WI38 (cell line): ENCODE data around the gene PLXDC1.
"Not testable (repeated sequence)": the region's sequence is repeated elsewhere in the genome, so short reads cannot be mapped to it uniquely, and the experiment has no call there.

Experiments used
- H3K4me3 ChIP-seq: 2 replicates; pipeline ENCODE4 v1.5.1; 2011; ENCODE audit warnings: low read depth, mild to moderate bottlenecking, control low read depth, low read length
- TF ChIP-seq, protein P1 (sequence below): IDR thresholded peaks from 2 replicates; pipeline ENCODE4 v1.5.1; 2012; ENCODE audit warnings: low read depth, mild to moderate bottlenecking, control low read depth, low read length

The PLXDC1 gene

DNA sequence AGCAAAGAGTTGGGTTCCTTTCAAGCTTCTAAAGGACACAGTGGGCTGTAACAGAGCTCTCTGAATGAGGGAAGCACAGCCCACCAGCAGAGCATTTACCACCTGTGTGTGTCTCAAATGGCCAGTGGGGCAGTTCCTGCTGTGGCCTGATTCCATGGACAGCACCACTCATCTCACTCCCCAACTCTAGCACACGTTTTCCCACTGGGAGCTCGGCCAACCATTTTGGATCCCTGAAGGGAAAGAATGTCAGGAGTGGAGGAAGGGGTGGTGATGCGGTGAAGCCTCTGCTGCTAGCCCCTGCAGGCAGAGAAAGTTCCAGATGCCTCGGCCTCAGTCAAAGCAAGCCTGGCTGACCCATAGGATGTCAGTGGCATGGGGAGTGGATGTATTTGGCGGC lies 86.6 kb downstream of the PLXDC1 start:
- H3K4me3 ChIP-seq, result no peak overlapping the region
- TF ChIP-seq, protein P1, sequence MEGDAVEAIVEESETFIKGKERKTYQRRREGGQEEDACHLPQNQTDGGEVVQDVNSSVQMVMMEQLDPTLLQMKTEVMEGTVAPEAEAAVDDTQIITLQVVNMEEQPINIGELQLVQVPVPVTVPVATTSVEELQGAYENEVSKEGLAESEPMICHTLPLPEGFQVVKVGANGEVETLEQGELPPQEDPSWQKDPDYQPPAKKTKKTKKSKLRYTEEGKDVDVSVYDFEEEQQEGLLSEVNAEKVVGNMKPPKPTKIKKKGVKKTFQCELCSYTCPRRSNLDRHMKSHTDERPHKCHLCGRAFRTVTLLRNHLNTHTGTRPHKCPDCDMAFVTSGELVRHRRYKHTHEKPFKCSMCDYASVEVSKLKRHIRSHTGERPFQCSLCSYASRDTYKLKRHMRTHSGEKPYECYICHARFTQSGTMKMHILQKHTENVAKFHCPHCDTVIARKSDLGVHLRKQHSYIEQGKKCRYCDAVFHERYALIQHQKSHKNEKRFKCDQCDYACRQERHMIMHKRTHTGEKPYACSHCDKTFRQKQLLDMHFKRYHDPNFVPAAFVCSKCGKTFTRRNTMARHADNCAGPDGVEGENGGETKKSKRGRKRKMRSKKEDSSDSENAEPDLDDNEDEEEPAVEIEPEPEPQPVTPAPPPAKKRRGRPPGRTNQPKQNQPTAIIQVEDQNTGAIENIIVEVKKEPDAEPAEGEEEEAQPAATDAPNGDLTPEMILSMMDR, result no peak

DNA sequence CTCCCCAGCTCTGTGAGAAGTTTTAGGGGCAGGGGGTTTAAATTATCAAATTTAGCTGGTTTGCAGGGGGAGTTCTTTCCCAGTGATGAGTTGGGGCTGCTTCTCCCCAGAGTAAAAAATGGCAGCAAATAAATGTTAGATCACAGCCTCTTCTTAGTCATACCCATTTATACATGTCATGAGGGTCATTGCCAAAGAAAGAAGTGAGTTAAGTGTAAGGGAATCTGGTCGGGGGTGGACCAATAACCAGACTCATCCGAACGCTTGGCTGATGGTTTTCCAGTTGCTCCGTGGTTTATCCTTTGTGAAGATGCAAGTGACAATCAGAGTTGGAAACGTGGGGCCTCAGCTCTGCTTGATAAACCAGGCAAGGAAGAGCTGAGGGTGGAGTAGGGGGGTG lies 87.1 kb downstream of the PLXDC1 start:
- TF ChIP-seq, protein P1, result no peak
- no peak overlapping the region for H3K4me3 ChIP-seq

DNA sequence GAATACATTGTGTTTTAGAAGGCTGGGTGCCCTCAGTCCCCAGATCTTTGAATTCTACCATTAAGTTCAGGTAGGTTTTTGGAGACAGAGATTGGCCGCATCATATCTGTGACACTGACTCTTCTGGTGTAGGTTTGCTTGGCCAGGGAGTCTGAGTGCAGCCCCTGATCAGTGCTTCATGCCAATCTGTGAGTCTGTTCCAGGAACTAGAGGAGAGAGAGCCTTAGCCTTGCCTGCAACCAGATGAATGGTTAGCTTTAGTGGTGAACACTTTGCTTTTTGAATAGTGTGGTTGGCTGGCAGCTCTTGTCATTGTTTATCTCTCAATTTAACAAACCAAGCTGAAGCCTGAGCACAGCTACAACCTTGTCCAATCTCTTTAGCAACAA lies 87.8 kb downstream of the PLXDC1 start:
- TF ChIP-seq, protein P1, result no peak
- H3K4me3 ChIP-seq, result no peak overlapping the region

DNA sequence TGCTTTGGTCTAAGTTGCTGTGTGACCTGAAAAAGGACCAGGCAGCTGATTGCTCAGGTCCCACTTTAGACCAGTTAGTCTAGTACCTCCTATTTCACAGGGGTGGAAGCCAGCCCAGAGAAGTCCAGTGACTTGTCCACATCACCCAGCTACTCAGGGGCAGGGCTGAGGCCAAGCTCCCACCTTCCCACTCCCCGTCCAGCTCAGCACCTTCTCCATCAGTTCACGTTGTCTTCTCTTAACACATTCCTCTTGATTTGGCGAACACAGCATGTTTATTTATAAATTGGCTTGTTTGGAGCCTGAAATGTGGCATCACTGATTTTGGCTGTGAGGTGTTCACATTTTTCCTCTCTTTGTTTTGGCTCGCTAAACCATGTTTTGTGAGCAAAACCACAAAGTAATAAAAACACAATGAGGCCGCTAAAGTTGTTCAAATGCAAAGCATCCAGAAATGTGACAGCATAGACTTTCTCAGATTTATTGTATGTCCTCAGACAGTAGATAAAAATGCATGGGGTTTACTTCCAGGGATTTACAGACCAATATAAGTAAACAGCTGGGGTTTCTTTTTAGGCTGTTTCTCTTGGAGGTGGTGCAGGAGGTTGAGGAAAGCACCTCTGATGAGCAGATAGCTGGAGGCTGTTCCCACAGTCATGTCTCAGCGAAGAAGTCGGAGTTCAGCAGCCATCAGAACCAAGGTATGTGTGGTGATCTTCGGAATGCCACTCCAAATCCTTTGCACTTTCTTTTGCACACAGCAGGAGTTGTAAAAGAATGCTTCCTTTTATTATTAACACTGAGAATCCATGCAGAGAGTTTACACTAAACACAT lies 88.4 kb downstream of the PLXDC1 start:
- TF ChIP-seq, protein P1, result no peak
- H3K4me3 ChIP-seq, result no peak overlapping the region

DNA sequence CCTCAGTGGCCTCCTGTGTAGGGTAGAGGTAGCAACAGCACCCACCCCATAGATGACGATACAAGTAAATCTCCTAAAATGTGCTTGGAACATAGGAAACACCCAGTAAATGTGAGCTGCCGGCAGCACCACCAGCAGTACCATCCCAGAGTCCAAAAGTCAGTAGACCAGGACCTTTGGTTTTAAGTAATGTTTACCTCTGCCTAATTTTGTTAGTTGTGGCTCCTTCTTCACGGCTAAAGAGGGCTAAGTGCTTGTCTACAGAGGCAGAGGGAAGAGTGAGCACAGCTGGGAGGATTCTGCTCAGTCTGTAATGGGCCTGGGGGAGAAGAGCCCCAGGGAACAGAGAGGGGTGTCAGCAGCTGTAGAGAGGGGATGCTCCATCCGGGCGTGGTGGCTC lies 92.9 kb downstream of the PLXDC1 start:
- TF ChIP-seq, protein P1, result no peak
- no peak overlapping the region for H3K4me3 ChIP-seq

DNA sequence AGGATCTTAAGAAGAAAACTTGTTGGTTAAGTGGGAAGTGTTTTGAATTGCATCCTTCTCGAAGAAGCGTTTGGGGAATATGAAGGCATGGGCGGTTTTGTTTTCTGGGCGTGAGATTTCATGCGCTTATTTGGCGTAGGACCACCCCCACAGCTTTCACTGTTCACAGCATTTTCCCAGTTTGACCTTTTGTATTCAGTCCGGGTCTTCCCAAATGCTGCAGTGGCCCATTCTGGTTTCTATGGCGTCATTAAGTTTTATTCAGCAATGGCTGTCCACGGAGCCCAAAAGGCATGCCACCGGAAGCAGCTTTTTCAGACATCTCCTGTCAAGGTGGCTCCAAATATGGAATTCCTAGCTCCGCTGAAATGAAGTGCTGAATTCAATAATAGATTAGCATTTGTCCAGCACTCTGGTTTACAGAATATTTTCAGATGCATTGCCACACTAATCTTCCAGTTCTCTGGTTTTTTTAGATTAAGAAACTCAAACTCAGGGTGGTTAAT lies 93.7 kb downstream of the PLXDC1 start:
- no peak overlapping the region for H3K4me3 ChIP-seq
- TF ChIP-seq, protein P1, result no peak

DNA sequence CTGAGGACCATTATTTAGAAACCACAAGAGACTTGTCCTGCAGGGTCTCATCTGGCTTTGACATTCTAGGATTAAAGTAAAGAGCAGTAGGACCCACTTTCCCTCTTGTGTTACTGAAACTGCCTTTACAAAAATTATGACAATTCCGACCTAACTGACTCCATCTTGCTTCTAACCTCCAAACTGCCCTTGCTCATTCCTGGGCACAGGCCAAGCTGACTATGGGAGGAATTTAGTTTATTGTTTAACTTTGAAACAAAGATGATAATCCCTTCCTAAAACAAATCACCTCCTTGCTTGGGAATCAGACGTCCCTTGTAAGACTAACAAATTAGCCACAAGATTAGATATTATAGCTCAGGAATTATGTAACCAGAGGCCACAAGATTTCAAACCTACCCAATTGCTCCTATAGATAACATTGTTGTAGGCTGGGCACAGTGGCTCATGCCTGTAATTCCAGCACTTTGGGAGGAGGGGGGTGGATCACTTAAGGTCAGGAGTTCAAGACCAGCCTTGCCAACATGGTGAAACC lies 97.3 kb downstream of the PLXDC1 start:
- TF ChIP-seq, protein P1, result no peak
- H3K4me3 ChIP-seq, result no peak overlapping the region

DNA sequence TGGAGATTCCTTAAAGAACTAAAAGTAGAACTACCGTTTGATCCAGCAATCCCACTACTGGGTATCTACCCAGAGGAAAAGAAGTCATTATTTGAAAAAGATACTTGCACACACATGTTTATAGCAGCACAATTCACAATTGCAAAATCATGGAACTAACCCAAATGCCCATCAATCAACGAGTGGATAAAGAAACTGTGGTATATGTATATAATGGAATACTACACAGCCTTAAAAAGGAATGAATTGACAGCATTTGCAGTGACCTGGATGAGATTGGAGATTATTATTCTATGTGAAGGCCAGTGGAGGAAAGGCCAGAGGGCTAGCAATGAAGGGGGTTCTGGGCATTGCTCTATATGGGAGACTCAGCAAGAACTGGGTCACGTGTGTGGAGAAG lies 99.0 kb downstream of the PLXDC1 start:
- H3K4me3 ChIP-seq, result not testable (repeated sequence)
